CD4-positive, alpha-beta T cell (primary cell): ENCODE results near the gene CLEC11A. TPM values are rescaled to one million over a fixed set of nuclear protein-coding genes. Genes with fewer than 3 reads are reported as not detected.

Experiments
- ATAC-seq: fragments of 200-7000 bp; cut with Tn5 transposase; one replicate; pipeline ENCODE4 v1.10.0; 2022; ENCODE audit warnings: mild to moderate bottlenecking; ENCODE audit not compliant: poor library complexity
- CTCF ChIA-PET: fragments of 350-600 bp; sonication (Branson Sonifier 250); formaldehyde crosslinking; loops from one replicate; lab custom pipeline; 2021; ENCODE audit warnings: antibody characterized with exemption, inconsistent platforms; lab: Charles Lee
- POLR2A ChIA-PET: fragments of 350-600 bp; sonication (Branson Sonifier 250); formaldehyde crosslinking; loops from one replicate; lab custom pipeline; 2021; ENCODE audit warnings: antibody characterized with exemption, inconsistent platforms; lab: Charles Lee
- DNase-seq, 14 experiments: peaks; one replicate each; pipeline ENCODE4 v3.0.0-alpha.2; 2013 to 2020; ENCODE audit warnings: mixed read lengths in 2 of 14
- H3K27ac ChIP-seq, 2 donors: one replicate each; pipeline versions ENCODE4 v1.5.1 to v1.7.0; 2013; ENCODE audit warnings: low read length in 2 of 2, low read depth in 1 of 2, mild to moderate bottlenecking in 1 of 2
- H3K27me3 ChIP-seq, 2 experiments: 1 replicate in 1 of 2; 2 replicates in 1 of 2; pipeline versions ENCODE4 v1.6.1 to v1.7.0; 2013; ENCODE audit warnings: low read length in 2 of 2, control low read depth in 1 of 2, mild to moderate bottlenecking in 1 of 2, moderate library complexity in 1 of 2; ENCODE audit not compliant: insufficient read depth in 2 of 2, control insufficient read depth in 1 of 2
- H3K36me3 ChIP-seq: one replicate; pipeline ENCODE4 v1.6.1; 2013; ENCODE audit warnings: low read length, control low read depth; ENCODE audit not compliant: insufficient read depth
- H3K4me1 ChIP-seq: one replicate; pipeline ENCODE4 v1.6.1; 2013; ENCODE audit warnings: low read length, control low read depth; ENCODE audit not compliant: insufficient read depth
- H3K4me3 ChIP-seq: one replicate; pipeline ENCODE4 v1.5.1; 2013; ENCODE audit warnings: mild to moderate bottlenecking, low read length, moderate library complexity
- H3K9me3 ChIP-seq, 2 experiments: 1 replicate in 1 of 2; 2 replicates in 1 of 2; pipeline versions ENCODE4 v1.6.1 to v1.7.0; 2013; ENCODE audit warnings: low read length in 2 of 2, mild to moderate bottlenecking in 2 of 2, control low read depth in 1 of 2, moderate library complexity in 1 of 2; ENCODE audit not compliant: control insufficient read depth in 1 of 2, insufficient read depth in 1 of 2
- H3K27ac Mint-ChIP-seq: one replicate; pipeline ENCODE4 v1.8.0; 2020; ENCODE audit warnings: mixed read lengths
- H3K27me3 Mint-ChIP-seq: one replicate; pipeline ENCODE4 v1.8.0; 2021; ENCODE audit warnings: mixed read lengths
- H3K36me3 Mint-ChIP-seq: one replicate; pipeline ENCODE4 v1.8.0; 2021; ENCODE audit warnings: low read depth, mixed read lengths
- H3K4me1 Mint-ChIP-seq: one replicate; pipeline ENCODE4 v1.8.0; 2021; ENCODE audit warnings: low read depth, mixed read lengths
- H3K4me3 Mint-ChIP-seq: one replicate; pipeline ENCODE4 v1.8.0; 2020; ENCODE audit warnings: mild to moderate bottlenecking, mixed read lengths
- H3K9me3 Mint-ChIP-seq: one replicate; pipeline ENCODE4 v1.8.0; 2020; ENCODE audit warnings: mixed read lengths
- CTCF ChIP-seq: fragments of 200-600 bp; IDR thresholded peaks from one replicate; pipeline ENCODE4 v1.8.0; 2022; ENCODE audit warnings: antibody characterized with exemption, mild to moderate bottlenecking
- intact Hi-C, 2 experiments: fragments of 100-400 bp; cut with DNase I in 1 of 2; cut with micrococcal nuclease in 1 of 2; formaldehyde crosslinking; loops; one replicate each; pipeline versions ENCODE4 v1.15.1 to v1.9.0; 2023 to 2025; cut with DNase I, micrococcal nuclease
- total RNA-seq, 174 experiments: library from RNA in 2 of 174; stranded (reverse) in 2 of 174; gene quantifications; one replicate each; pipeline ENCODE4 v1.2.3 and lab custom pipeline; 2021 to 2026

Gene CLEC11A
- total RNA-seq, 2 experiments from 2014 or later: 3.1 to 3.3 TPM

- DNase-seq: no peak
- Mint-ChIP-seq H3K27ac (no peak overlapping the region), H3K27me3 (peaks cover 74% of the 10 kb centered on the region)
These were observed 44.8 kb upstream of the CLEC11A start for GRCh38 chr19:50678323-50678722.

DNA sequence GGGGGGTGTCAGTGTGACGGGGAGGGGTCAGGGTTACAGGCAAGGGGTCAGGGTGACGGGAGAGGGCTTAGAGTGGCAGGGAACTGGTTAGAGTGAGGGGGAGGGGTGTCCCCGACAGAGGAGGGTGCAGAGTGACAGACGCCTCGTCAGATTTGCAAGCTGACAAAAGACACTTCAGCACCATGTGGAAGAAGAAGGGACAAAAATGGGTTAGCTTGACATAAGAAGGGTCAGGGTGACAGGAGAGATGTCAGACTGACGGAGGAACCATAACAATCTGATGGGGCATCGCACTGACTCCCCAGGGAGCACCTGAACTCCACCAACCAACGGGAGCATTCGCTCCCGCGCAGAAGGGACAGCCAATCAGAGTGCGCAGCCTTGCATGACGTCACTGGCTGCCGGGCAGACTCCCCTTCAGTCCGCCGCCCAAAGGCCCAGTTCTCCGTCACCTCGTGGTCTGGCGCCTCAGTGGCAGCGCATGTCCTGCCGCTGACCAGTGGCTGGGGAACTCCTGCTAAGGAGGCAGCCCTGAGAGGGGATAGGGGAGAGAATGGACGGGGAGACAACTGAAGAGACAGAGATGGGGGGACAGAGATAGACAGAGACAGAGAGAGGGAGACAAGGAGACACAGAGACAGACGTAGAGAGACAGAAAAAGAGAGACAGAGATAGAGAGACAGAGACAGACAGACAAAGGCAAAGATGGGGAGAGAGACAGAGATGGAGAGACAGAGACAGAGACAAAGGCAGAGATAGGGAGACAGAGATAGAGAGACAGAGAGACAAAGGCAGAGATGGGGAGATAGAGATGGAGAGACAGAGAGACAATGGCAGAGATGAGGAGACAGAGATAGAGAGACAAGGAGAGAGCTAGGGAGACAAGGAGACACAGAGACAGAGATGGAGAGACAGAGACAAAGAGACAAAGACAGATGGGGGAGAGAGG lies 43.7 kb upstream of the CLEC11A start:
- H3K4me1 ChIP-seq: peaks cover 6% of the 10 kb centered on the region
- no peaks in the 10 kb centered on the region for H3K36me3 ChIP-seq
- ATAC-seq (peak; percentile 95), DNase-seq (peak; percentile 43 to 86 (median 65))
- Mint-ChIP-seq H3K27ac (no peak overlapping the region), H3K27me3 (peaks cover 74% of the 10 kb centered on the region), H3K36me3 (no peaks in the 10 kb centered on the region), H3K9me3 (no peaks in the 10 kb centered on the region), H3K4me3 (no peak overlapping the region), H3K4me1 (peaks cover 9% of the 10 kb centered on the region)
- H3K27ac ChIP-seq: no peak overlapping the region
- no peak overlapping the region for H3K4me3 ChIP-seq
- H3K27me3 ChIP-seq: peaks cover 26 to 34% of the 10 kb centered on the region in 2 experiments
- TF ChIP-seq CTCF: no peak
- intact Hi-C loops: no loop called here
- ChIA-PET POLR2A (no interaction called here), CTCF (no interaction called here)
- peaks cover 7 to 20% of the 10 kb centered on the region in 2 experiments for H3K9me3 ChIP-seq

More at GRCh38 chr19:50678323-50678722, 44.8 kb upstream of the CLEC11A start:
- ChIA-PET CTCF (no interaction called here), POLR2A (no interaction called here)
- no peak for TF ChIP-seq CTCF
- Histone ChIP-seq H3K36me3 (no peaks in the 10 kb centered on the region), H3K27ac (no peak overlapping the region), H3K27me3 (peaks cover 25 to 33% of the 10 kb centered on the region in 2 experiments), H3K9me3 (peaks cover 7 to 24% of the 10 kb centered on the region in 2 experiments), H3K4me1 (peaks cover 6% of the 10 kb centered on the region), H3K4me3 (no peak overlapping the region)
- Mint-ChIP-seq H3K4me3 (no peak overlapping the region), H3K4me1 (peaks cover 9% of the 10 kb centered on the region), H3K9me3 (no peaks in the 10 kb centered on the region), H3K36me3 (no peaks in the 10 kb centered on the region)
- intact Hi-C loops: no loop called here
- no peak for ATAC-seq

GRCh38 chr19:50686310-50687032 lies 36.7 kb upstream of the CLEC11A start:
- H3K4me1 ChIP-seq: no peaks in the 10 kb centered on the region
- peaks cover 27 to 69% of the 10 kb centered on the region in 2 experiments for H3K27me3 ChIP-seq
- Mint-ChIP-seq H3K4me1 (no peaks in the 10 kb centered on the region), H3K4me3 (no peak overlapping the region), H3K9me3 (no peaks in the 10 kb centered on the region), H3K36me3 (no peaks in the 10 kb centered on the region), H3K27ac (no peak overlapping the region), H3K27me3 (peaks cover 69% of the 10 kb centered on the region)
- H3K4me3 ChIP-seq: no peak overlapping the region
- no peak for TF ChIP-seq CTCF
- ChIA-PET POLR2A (no interaction called here), CTCF (no interaction called here)
- H3K36me3 ChIP-seq: no peaks in the 10 kb centered on the region
- ATAC-seq (no peak), DNase-seq (no peak)
- H3K27ac ChIP-seq: no peak overlapping the region
- intact Hi-C loops: no loop called here
- peaks cover 0 to 22% of the 10 kb centered on the region in 2 experiments for H3K9me3 ChIP-seq
